T-helper 2 cell treated with Interferon-gamma antibody and Interleukin-4, amounts not matched to agents 100 ng/mL and 5 ng/mL, for 36 hours (primary cell): ENCODE results near the gene DYDC2. TPM values are rescaled to one million over a fixed set of nuclear protein-coding genes. Genes with fewer than 3 reads are reported as not detected.

Source experiments
- intact Hi-C: fragments of 100-400 bp; cut with micrococcal nuclease; formaldehyde crosslinking; loops from one replicate; pipeline ENCODE4 v1.15.1; 2023
- total RNA-seq: library from RNA; stranded (reverse); gene quantifications from 2 replicates; pipeline ENCODE4 v1.2.3, GENCODE V29; 2022

DYDC2 gene
- total RNA-seq, 1 donor from 2014 or later = not detected

- intact Hi-C loops = no loop called here
Observed at GRCh38 chr10:80371467-80371866, 14.9 kb downstream of the DYDC2 start.

GRCh38 chr10:80372675-80373074, 16.1 kb downstream of the DYDC2 start:
- intact Hi-C loops = no loop called here

GRCh38 chr10:80373502-80373901, 16.9 kb downstream of the DYDC2 start:
- intact Hi-C loops = no loop called here

GRCh38 chr10:80379701-80380100, 23.1 kb downstream of the DYDC2 start:
- intact Hi-C loops = loop anchor here (5.0 kb wide), 1 partner anchor 638 kb away; no protein-coding TSS in a partner anchor

DNA sequence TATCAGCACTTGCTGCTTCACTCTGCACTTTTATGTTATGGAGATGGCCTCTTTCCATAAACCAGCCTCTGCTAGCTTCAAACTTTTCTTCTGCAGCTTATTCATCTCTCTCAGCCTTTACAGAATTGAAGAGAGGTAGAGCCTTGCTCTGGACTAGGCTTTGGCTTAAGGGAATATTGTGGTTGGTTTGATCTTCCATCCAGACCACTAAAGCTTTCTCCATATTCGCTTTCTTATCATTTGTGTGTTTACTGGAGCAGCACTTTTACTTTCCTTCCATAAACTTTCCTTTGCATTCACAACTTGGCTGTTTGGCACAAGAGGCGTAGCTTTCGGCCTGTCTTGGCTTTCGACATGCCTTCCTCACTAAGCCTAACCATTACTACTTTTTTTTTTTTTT, 23.6 kb downstream of the DYDC2 start:
- intact Hi-C loops = no loop called here

- intact Hi-C loops = loop anchor here (1.0 to 2.0 kb wide), 3 partner anchors 60 to 214 kb away; no protein-coding TSS in a partner anchor
Observed at GRCh38 chr10:80382989-80383388, 26.4 kb downstream of the DYDC2 start.

DNA sequence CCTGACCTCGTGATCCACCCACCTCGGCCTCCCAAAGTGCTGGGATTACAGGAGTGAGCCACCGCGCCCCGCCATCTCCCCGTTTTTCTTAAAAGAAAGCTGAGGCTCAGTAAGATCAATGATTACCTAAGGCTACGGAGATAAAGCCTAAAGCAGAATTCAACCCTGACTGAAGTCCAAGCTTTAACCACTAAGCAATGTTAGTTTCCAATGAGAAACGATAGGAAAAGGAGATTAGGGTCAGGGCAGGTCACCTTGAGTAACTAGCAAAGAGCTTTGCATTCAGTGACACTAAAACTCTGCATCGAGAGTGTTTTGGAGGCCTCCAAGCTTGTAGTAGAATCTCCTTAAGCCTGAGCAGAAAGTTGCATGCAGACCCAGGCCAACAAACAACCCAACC, 34.2 kb downstream of the DYDC2 start:
- intact Hi-C loops = no loop called here

- intact Hi-C loops = no loop called here
Observed at GRCh38 chr10:80392250-80392649, 35.7 kb downstream of the DYDC2 start.

- intact Hi-C loops = no loop called here
Observed at GRCh38 chr10:80394358-80394916, 37.9 kb downstream of the DYDC2 start.

- intact Hi-C loops = no loop called here
Observed at GRCh38 chr10:80397014-80397413, 40.4 kb downstream of the DYDC2 start.

- intact Hi-C loops = no loop called here
Observed at GRCh38 chr10:80400136-80400804, 43.7 kb downstream of the DYDC2 start.

DNA sequence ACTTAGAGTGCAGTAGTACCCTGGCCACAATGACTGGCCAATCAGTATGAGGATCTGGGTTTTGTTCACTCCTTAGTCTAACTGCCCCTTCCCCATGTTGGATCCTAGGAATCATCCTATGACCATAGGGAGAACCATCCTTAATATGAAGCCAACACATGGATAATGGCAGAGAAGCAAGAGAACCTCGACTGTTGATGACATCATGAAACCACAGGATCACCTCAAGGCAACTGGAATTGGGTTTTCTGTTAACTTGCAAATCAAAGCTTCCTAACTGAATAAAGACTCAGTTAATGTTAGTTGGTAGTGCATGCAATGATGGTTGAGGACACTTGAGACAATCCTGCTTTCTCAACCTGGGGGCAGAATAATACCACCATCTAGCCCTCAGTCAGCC, 48.5 kb downstream of the DYDC2 start:
- intact Hi-C loops = loop anchor here (5.0 kb wide), 1 partner anchor 37 kb away; no protein-coding TSS in a partner anchor

- intact Hi-C loops = loop anchor here (5.0 kb wide), 1 partner anchor 37 kb away; no protein-coding TSS in a partner anchor
Observed at GRCh38 chr10:80405626-80406025, 49.0 kb downstream of the DYDC2 start.

GRCh38 chr10:80406204-80406603, 49.6 kb downstream of the DYDC2 start:
- intact Hi-C loops = loop anchor here (5.0 kb wide), 1 partner anchor 36 kb away; no protein-coding TSS in a partner anchor

DNA sequence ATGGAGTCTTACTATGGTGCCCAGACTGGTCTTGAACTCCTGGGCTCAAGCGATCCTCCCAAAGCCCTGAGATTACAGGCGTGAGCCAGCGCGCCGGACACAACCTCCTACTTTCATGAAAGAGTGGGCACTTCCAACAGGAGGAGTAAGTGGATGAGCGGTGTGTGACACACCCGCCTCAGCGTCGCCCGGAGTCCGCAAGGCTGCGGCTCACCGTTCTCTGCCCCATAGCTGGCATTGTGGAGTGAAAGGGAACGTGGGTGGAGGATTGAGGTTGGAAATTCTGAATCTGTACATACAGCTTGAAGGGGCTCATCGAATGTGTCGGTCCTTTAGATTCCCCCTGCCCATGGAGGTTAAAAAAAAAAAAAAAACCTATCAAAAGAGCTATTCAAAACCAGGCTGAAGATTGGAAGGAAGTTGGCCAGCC, 51.2 kb downstream of the DYDC2 start:
- intact Hi-C loops = loop anchor here (5.0 kb wide), 1 partner anchor 34 kb away; no protein-coding TSS in a partner anchor

GRCh38 chr10:80408242-80409101, 51.9 kb downstream of the DYDC2 start, which contains the start of gene PRXL2A:
PRXL2A (plus strand) TSS chr10:80408551; CDS start chr10:80420468, 11,917 bp downstream.
- intact Hi-C loops = loop anchor here (5.0 kb wide), 1 partner anchor 34 kb away; no protein-coding TSS in a partner anchor

GRCh38 chr10:80409121-80409520, 52.5 kb downstream of the DYDC2 start:
- intact Hi-C loops = loop anchor here (5.0 kb wide), 1 partner anchor 33 kb away; no protein-coding TSS in a partner anchor

- intact Hi-C loops = no loop called here
Observed at GRCh38 chr10:80410122-80410521, 53.5 kb downstream of the DYDC2 start.

- intact Hi-C loops = no loop called here
Observed at GRCh38 chr10:80410578-80411145, 54.1 kb downstream of the DYDC2 start.

DNA sequence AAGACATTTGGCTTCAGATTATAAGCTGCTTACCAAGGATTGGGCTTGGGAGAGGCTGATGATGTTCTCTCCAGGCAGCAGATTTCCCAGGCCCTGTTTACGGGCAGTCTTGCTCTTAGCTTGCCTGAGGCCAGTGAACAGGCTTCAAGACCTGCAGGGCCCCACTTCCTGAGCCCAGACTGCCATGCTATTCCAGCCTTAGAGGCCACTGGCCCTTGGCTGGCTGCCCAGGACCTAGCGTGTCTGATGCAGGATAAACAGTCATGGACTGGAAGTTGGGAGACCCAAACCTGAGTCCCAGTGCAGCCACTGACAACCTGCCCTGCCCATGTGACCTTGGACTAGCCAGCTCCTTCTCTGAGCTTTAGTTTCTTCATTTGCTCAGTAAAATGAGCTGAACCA, 54.7 kb downstream of the DYDC2 start:
- intact Hi-C loops = no loop called here

DNA sequence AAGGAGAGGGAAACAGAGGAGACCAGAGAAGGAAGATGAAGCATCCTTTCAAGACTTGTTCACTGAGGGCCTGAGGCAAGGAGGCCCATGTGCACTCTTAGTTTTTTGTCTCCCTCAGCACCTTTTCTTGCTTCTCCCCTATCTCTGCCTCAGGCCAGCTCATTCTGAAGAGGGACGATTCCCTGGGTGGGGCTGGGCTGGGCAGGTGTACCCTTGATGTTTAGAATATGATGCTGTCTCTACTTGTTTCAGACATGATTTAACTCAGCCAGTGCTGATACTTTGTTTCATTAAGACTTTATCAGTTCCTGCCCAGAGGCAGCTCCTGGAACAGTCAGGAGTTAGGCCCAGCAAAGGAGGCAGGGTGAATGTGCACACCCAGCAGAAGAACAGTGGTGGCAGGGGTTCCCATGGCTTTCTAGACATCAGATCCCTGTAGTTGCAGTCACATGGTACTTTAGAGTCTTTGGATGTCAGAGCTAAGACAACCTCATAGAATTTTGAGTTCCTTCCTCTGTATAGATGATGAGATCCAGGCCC, 55.2 kb downstream of the DYDC2 start:
- intact Hi-C loops = no loop called here
